Dermis microvascular lymphatic vessel endothelial cell (primary cell): ENCODE data around the gene ARID3A. TPM values are rescaled to one million over a fixed set of nuclear protein-coding genes. Genes with fewer than 3 reads are reported as not detected.

ENCODE experiments used
- DNase-seq, 2 donors: peaks; one replicate each; pipeline versions ENCODE4 v3.0.0 to v3.0.0-alpha.2; 2010; ENCODE audit warnings: low read depth in 2 of 2
- total RNA-seq: library from RNA; depleted of rRNA; stranded (reverse); fragments of >200 nt; gene quantifications from 2 replicates; pipeline ENCODE4 v1.2.1, GENCODE V29; 2014

The ARID3A gene
- total RNA-seq, 1 donor from 2014 or later = 4.2 TPM

DNA sequence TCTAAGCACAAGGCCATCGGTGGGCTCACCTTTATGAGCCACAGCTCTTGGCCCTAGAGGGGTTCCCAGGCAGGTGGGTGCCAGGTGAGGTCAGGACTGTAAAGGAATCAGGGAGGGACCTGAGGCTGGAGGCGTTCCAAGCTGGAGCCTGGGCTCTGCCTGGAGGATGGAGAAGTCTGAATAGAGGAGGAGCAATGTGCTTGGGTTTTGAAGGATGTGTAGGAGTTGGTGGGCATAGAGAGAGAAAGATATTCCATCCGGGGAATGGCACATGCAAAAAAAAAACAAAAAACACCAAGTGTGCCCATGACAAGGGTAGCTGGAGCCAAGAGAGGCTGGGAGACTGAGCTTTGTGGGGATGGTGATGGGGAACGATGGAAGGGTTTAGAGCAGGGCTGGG, 76.8 kb downstream of the ARID3A start:
- no peak for DNase-seq

DNA sequence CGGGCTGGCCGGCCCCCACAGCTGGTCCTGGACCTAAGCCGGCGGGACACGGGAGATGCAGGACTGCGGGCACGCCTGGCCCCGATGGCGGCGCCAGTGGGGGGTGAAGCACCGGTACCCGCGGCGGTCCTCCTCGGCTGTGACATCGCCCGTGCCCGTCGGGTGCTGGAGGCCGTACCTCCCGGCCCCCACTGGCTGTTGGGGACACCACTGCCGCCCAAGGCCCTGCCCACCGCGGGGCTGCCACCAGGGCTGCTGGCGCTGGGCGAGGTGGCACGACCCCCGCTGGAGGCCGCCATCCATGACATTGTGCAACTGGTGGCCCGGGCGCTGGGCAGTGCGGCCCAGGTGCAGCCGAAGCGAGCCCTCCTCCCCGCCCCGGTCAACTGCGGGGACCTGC, 77.4 kb downstream of the ARID3A start:
- DNase-seq = no peak

DNA sequence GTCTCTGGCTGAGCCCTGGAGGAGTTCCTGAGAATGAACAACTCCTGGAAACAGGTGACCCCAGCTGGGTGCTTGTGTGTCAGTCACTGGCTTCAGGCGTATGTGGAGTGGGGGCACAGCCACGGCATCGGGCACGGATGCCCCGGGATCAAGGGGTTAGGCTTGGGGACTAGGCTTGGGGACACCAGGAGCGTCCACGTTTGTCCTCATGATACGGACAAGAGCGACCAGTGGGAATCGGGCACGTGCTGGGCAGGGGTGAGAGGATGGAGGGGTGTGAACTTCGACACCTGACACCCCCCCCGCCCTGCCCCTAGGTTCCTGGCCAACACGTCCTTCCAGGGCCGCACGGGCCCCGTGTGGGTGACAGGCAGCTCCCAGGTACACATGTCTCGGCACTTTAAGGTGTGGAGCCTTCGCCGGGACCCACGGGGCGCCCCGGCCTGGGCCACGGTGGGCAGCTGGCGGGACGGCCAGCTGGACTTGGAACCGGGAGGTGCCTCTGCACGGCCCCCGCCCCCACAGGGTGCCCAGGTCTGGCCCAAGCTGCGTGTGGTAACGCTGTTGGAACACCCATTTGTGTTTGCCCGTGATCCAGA, 78.5 kb downstream of the ARID3A start:
- DNase-seq = no peak

DNA sequence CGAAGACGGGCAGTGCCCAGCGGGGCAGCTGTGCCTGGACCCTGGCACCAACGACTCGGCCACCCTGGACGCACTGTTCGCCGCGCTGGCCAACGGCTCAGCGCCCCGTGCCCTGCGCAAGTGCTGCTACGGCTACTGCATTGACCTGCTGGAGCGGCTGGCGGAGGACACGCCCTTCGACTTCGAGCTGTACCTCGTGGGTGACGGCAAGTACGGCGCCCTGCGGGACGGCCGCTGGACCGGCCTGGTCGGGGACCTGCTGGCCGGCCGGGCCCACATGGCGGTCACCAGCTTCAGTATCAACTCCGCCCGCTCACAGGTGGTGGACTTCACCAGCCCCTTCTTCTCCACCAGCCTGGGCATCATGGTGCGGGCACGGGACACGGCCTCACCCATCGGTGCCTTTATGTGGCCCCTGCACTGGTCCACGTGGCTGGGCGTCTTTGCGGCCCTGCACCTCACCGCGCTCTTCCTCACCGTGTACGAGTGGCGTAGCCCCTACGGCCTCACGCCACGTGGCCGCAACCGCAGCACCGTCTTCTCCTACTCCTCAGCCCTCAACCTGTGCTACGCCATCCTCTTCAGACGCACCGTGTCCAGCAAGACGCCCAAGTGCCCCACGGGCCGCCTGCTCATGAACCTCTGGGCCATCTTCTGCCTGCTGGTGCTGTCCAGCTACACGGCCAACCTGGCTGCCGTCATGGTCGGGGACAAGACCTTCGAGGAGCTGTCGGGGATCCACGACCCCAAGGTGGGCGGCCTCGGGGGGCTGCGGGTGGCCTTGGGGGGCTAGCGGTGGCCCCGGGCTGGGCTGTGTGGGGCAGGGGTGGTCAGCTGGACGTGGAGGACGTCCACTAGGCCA, 79.2 kb downstream of the ARID3A start:
- no peak for DNase-seq

DNA sequence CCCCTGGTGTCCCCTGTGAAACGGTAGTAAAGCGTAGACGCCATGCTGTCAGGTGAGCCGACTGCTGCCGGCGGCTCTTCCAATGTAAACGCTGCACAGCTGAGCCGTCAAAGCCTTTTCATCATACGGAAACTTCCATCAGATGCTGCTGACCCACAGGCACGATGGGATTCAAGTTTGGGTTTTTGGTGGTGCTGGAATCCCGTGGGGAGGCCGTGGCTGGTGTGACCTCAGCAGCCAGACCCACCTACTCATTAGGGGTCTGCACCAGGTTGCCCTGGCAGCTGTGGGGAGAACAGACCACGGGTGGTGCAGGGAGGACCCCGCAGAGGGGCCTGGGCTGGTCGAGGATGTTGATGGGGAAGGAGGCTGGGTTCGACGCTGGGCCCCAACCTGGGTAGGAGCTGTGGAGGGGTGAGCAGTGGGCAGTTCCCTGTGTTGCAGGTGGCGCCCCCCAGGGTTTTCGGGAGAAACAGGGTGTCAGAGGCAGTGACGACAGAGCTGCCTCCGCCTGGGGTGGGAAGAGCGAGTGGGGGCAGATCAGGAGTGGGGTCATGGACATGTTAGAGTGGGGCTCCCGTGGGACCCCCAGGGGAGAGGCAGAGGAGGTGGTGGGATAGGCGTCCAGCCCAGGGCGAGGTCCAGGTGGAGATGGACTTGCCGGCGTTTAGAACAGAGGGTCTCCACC, 81.0 kb downstream of the ARID3A start:
- no peak for DNase-seq

DNA sequence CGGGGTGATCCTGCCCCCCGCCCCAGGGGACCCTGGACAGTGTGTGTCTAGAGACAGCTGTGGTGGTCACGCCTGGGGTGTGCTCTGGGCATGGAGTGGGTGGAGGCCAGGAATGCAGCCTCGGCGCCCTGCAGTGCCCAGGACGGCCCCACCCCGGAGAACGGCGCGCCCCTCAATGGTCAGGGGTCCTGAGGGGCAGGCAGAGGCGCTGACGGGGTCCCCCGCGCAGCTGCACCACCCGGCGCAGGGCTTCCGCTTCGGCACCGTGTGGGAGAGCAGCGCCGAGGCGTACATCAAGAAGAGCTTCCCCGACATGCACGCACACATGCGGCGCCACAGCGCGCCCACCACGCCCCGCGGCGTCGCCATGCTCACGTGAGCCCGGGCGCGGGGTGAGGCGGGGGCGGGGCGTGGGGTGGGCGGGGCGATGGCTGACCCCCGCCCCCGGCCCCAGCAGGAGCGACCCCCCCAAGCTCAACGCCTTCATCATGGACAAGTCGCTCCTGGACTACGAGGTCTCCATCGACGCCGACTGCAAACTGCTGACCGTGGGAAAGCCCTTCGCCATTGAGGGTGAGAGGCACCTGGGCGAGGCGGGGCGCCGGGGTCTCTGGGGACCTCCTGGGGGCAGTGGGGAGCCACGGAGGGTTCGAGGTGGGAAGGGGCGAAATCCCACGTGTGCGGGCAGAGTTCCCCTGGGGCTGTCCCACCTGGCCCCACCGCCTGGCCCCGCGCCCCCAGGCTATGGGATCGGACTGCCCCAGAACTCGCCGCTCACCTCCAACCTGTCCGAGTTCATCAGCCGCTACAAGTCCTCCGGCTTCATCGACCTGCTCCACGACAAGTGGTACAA, 81.8 kb downstream of the ARID3A start:
- no peak for DNase-seq

DNA sequence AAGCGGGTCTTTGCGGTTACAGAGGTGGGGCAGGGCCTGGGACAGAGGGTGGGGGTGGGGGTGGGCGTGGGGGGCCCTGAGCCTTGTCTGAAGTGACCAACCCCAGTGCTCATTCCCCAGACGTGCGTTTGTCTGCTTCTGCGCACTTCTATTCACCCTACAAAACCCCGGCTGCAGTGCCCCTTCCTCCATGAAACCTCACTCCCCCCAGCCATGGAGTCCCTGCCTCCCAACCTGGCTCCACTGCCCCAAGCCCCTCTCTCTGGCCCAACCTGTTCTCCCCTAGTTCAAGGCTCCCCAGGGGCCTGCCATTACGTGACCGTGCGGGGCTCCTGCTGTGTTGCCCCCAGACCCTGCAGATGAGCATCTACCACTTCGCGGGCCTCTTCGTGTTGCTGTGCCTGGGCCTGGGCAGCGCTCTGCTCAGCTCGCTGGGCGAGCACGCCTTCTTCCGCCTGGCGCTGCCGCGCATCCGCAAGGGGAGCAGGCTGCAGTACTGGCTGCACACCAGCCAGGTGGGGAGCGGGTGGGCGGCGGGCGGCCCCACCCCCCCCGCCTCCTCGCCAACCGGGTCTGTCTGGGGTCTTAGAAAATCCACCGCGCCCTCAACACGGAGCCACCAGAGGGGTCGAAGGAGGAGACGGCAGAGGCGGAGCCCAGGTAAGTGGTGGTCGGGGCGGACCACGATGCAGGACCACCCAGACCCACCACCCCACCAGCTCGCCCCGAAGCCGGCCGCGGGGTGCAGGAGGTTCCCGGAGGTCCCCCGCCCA, 82.6 kb downstream of the ARID3A start:
- no peak for DNase-seq

DNA sequence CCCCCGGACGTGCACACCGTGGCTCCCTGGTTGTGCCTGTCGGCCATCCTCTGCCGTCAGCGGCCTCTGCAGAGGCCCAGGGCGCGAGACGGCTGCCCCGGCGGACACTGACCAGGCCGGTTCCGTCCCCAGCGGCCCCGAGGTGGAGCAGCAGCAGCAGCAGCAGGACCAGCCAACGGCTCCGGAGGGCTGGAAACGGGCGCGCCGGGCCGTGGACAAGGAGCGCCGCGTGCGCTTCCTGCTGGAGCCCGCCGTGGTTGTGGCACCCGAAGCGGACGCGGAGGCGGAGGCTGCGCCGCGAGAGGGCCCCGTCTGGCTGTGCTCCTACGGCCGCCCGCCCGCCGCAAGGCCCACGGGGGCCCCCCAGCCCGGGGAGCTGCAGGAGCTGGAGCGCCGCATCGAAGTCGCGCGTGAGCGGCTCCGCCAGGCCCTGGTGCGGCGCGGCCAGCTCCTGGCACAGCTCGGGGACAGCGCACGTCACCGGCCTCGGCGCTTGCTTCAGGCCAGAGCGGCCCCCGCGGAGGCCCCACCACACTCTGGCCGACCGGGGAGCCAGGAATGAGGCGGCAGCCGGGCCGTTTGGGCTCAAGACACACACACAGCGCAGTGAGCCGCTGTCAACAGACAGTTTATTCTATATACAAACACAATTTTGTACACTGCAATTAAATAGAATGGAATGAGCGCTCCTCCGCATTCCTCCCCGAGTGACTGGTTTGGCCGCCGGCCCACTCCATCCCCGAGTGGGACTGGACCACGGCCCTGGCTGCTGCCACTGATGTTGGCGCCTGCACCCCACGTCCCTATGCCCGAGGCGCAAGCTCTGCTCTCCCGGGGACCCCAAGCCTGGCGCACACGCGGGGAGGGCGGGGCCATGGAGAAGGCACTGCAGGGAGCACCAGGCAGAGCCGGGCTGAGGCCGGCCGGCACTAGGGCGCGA, 83.5 kb downstream of the ARID3A start:
- DNase-seq = no peak

DNA sequence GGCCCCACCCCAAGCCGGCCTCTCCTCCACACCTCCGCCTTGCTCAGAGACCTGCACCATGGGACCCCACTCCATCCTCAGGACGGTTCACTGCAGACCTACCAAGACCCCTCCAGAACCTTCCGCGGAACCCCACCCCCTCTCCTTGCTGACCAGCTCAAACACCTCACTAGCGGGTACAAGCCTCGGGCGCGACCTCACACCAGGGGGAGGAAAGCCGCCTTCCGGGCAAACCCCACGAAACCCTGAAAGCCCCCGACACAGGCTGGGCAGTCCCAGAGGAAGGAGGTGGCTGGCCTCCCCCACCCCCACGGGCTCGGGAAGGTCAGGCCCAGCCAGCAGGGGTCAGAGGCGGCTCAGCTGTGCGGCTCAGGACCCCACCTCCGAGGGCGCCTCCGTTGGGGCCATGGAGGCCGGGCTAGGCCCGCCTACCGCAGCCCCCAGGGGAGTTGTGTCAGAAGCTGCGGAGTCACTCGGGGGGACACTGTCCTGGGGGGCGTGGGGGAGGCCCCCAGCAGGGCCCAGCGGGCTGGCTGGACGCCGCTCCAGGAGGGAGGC, 84.2 kb downstream of the ARID3A start:
- DNase-seq = no peak

DNA sequence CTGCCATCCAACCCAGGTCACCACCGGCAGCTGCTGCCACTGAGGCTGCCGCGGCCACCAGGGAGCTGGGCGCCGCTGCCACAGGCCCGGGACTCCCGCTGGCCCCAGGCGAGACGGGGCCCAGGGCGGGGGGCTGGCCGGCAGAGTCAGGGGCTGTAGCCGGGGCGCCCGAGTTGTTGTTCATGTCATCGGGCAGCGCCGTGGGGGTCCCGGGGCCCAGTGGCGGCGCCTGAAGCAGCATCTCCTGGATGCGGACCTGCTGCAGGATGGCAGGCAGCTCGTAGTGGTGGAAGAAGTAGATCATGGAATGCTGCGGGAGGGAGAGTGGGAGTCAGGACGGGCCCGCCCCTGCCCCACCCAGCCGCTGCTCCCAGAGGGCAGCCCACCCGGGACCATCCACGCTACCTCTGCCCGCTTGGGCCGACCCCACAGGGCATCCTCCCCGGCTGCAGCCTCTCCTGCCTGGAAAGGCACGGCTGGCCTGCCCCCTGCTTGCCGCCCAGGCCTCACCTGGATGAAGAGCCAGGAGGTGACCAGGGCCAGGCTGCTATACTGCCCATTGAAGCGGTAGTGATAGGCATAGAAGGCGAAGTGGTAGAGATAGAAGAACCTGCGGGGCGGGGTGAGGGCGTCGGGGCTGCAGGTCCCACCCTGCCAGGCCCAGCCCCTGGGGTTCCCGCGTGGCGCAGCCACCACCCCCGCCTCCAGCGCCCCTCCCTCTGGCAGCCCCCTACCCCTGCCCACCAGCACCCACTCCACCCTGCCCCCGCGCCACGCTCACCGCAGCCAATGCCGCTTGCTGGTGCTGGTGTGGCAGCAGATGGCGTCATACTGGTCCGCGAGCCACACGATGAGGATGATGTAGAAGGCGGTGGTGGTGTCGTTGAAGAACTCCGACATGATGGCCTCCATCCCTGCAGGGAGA, 85.0 kb downstream of the ARID3A start:
- no peak for DNase-seq

DNA sequence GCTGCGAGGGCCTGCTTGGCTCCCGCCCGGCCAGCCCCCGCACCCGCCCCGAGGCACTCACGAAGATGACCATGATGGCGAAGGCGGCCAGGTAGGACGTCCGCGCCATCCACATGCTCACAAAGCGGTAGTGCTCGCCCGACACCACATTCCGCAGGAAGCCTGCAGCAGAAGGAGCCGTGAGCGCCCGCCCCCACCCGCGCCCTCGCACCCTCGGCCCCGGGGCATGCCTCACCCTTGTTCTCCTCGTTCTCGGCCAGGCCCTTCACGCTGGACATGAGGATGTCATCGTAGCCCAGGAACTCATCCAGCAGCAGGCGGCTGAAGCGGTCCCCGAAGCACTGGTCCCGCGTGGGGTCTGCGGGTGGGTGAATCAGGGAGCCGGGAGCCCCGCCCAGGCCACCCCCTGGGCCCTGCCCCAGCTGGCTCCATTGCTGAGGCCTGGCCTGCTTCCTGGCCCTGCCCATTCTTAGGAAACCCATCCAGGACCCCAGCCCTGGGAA, 86.0 kb downstream of the ARID3A start:
- no peak for DNase-seq

DNA sequence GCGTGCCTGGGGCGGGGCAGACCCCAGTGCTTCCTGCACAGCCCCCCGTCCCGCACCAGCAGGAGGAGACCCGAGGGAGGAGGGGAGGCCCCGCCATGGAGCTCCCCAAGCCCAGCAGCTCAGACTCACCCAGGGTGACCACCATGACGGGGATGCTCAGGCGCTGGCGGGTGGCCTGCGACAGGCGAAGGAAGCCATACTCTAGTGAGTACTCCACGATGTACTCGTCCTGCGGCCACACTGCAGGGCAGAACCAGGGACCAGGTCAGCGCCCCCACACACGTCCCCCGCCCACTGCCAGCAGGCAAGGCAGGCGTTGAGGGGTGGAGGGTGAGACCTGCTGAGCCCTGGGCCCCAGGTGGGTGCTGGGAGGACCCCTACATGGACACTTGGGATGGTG, 86.5 kb downstream of the ARID3A start:
- no peak for DNase-seq

DNA sequence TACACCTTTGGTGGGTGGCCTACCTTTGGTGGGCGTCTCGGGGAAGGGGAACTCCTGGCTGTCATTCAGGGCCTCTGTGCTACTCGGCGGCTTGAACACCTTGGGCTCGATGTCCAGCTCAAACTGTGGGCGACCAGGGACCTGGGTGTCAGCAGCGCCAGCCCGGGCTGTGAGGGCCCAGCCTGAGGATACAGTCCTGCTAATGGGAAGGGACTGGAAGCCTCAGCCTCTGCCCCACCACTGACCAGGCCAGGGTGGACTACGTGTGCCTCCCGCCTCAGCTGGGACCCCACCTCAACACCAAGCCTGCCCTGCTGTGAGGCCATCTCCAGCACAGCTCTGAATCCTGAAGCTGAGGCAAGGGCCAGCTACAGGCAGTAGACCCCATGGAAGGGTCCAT, 87.4 kb downstream of the ARID3A start:
- no peak for DNase-seq

DNA sequence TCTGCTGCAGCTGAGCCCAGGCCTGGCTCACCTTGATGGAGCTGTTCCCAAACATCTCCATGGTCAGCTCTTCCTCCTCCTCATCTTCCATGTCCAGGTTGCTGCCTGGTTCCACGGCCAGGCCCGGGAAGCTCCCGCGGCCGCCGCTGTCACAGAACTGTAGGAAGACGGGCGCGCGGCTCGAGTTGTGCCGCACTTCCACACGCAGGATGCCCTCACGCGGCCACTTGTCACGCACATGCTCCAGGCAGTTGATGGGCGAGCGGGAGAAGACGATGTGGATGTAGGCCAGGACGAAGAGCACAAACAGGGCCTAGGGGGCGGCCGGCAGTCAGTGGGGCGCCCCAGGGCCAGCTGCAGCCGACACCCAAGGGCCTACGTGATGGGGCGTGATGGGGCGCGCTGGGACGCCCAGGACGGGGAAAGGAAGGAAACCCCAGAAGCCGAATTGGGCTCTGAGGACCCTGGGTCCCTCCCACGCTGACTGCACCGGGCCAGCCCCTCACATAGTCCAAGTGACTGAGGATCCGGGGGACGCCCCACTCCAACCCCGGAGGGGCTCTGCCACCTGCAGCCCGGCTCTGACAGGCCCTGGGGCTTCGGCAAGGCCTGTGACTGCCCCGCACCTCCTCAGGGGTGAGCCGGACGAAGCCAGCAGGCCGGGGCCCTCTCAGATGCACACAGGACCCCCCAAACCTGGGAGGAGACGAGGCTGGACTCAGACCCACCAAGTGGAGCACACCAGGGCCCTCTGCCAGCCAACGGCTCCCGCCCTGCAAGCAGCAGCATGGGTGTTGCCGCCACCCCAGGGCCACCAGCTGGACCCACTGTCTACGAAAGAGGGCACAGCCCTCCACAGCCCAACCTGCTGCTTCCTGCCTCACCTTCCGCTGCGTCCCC, 88.6 kb downstream of the ARID3A start:
- DNase-seq = no peak

DNA sequence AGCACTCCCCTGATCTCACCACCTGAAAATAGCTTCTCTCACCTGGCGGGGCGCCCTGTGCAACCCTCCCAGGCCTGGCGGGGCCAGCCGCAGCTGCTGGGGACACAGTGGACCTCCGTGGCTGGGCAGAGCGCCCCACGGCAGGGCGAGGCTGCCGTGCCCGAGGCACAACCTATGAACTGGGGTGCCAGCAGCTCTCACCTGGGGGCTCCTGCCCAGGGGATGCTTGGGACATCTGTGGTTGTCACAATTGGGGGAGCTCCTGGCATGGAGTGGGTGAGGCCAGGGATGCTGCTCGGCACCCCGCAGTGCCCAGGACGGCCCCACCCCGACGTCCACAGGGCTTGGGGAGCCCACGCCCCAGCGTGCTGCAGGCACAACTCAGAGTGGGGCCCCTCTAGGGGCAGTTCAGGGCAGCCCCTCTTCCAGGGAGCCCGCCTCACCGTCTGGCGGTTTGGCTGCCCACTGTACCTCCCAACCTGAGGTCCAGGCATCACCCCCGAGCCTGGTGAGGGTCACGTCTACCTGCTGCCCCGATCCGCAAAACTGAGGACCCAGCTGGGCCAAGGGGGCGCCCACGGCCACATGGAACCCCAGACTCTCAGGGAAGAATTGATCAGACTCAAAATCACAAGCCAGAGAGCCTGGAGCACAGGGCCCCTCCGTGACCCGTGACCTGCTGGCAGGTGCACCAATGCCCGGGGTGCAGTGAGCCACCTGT, 89.4 kb downstream of the ARID3A start:
- no peak for DNase-seq
